WTC11 (cell line): Measurements from ENCODE around the gene KCNK18.

ENCODE experiments used
- FOXK1 ChIP-seq: sonication (generic); formaldehyde crosslinking; IDR thresholded peaks from 2 replicates; pipeline ENCODE4 v1.8.0; 2022; ENCODE audit warnings: mild to moderate bottlenecking, moderate library complexity, missing genetic modification reagents
- KAT7 ChIP-seq: sonication (generic); formaldehyde crosslinking; IDR thresholded peaks from 2 replicates; pipeline ENCODE4 v1.8.1; 2023; ENCODE audit warnings: missing genetic modification reagents, mild to moderate bottlenecking, borderline replicate concordance
- NFE2L1 ChIP-seq: sonication (generic); formaldehyde crosslinking; IDR thresholded peaks from 2 replicates; pipeline ENCODE4 v1.8.1; 2023; ENCODE audit warnings: missing genetic modification reagents
- TCF7 ChIP-seq: sonication (generic); formaldehyde crosslinking; IDR thresholded peaks from 2 replicates; pipeline ENCODE4 v1.8.0; 2022; ENCODE audit warnings: mild to moderate bottlenecking, low read depth, missing genetic modification reagents, moderate library complexity
- TF ChIP-seq, protein P1 (sequence below): fragments of 200-600 bp; IDR thresholded peaks from 2 replicates; pipeline ENCODE4 v1.8.0; 2022; ENCODE audit warnings: antibody characterized with exemption
- TF ChIP-seq, protein P2 (sequence below): sonication (generic); formaldehyde crosslinking; conservative IDR thresholded peaks from 2 replicates; pipeline ENCODE4 v1.8.1; 2023; ENCODE audit warnings: mild to moderate bottlenecking, low read depth, missing genetic modification reagents, moderate library complexity

DNA sequence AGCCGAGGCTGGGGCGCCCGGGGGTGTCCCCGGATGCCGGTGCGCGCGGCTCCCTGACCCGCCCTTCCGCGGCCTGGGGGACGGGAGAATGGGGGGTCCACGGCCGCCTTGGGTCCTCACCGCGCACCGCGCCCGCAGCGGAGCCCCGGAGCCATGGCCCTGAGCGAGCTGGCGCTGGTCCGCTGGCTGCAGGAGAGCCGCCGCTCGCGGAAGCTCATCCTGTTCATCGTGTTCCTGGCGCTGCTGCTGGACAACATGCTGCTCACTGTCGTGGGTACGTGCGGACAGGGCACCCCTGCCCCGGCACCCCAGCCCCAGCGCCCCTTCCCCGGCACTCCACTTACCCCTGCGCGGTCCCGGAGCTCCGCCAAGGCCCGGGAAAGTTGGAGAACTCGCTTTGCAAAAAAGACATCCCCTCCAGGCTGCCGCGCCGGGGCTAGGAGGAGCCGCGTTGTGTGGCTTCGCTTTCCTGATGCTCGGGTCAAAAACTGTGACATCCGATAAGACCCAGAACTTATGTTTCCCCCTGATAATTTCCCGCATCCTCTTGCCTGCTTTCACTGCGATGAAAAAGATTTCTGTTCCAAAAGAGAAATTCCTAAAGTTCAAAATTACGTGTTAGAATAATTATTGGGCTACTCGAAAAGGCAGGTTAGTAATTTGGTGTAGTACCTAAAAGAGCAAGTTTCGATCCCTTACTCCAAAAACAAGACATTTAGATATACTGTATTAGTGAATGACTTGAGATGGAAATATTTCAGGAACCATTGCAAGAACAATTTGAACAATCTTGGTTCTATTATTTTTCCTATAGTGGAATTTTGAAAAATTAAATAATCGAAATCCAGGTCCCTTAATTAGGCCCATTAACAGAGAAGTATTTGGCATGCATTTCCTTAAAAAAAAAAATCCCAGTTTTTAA is 44.5 kb downstream of the KCNK18 start:
- TF ChIP-seq, protein P1, sequence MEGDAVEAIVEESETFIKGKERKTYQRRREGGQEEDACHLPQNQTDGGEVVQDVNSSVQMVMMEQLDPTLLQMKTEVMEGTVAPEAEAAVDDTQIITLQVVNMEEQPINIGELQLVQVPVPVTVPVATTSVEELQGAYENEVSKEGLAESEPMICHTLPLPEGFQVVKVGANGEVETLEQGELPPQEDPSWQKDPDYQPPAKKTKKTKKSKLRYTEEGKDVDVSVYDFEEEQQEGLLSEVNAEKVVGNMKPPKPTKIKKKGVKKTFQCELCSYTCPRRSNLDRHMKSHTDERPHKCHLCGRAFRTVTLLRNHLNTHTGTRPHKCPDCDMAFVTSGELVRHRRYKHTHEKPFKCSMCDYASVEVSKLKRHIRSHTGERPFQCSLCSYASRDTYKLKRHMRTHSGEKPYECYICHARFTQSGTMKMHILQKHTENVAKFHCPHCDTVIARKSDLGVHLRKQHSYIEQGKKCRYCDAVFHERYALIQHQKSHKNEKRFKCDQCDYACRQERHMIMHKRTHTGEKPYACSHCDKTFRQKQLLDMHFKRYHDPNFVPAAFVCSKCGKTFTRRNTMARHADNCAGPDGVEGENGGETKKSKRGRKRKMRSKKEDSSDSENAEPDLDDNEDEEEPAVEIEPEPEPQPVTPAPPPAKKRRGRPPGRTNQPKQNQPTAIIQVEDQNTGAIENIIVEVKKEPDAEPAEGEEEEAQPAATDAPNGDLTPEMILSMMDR, result no peak
- TF ChIP-seq NFE2L1 (CRISPR knock-in tag) (no peak), FOXK1 (CRISPR knock-in tag) (no peak), TCF7 (CRISPR knock-in tag) (no peak), KAT7 (CRISPR knock-in tag) (no peak)
- TF ChIP-seq, protein P2, sequence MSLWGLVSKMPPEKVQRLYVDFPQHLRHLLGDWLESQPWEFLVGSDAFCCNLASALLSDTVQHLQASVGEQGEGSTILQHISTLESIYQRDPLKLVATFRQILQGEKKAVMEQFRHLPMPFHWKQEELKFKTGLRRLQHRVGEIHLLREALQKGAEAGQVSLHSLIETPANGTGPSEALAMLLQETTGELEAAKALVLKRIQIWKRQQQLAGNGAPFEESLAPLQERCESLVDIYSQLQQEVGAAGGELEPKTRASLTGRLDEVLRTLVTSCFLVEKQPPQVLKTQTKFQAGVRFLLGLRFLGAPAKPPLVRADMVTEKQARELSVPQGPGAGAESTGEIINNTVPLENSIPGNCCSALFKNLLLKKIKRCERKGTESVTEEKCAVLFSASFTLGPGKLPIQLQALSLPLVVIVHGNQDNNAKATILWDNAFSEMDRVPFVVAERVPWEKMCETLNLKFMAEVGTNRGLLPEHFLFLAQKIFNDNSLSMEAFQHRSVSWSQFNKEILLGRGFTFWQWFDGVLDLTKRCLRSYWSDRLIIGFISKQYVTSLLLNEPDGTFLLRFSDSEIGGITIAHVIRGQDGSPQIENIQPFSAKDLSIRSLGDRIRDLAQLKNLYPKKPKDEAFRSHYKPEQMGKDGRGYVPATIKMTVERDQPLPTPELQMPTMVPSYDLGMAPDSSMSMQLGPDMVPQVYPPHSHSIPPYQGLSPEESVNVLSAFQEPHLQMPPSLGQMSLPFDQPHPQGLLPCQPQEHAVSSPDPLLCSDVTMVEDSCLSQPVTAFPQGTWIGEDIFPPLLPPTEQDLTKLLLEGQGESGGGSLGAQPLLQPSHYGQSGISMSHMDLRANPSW (CRISPR knock-in tag), result no peak
